Endothelial cell of umbilical vein (primary cell): ENCODE measurements around the gene KCNA5. TPM values are rescaled to one million over a fixed set of nuclear protein-coding genes. Genes with fewer than 3 reads are reported as not detected.

ENCODE experiments used
- BruUV-seq: library from RNA; stranded (reverse); fragments of 400-500 nt; replicated peaks from 2 replicates; lab custom pipeline; 2021; lab: Mats Ljungman, UMichigan
- CTCF ChIA-PET: fragments of 300-600, 350-600 bp; sonication (Branson Sonifier 250); formaldehyde crosslinking; loops from one replicate; lab custom pipeline; 2021; ENCODE audit warnings: antibody characterized with exemption, inconsistent platforms; lab: Charles Lee
- POLR2A ChIA-PET: fragments of 300-600, 350-600 bp; sonication (Branson Sonifier 250); formaldehyde crosslinking; loops from one replicate; lab custom pipeline; 2021; ENCODE audit warnings: antibody characterized with exemption, inconsistent platforms; lab: Charles Lee
- DNase-seq: peaks from one replicate; pipeline ENCODE4 v3.0.0-alpha.2; 2011; ENCODE audit warnings: low read depth, low spot score
- FAIRE-seq: peaks from 2 replicates; lab custom pipeline; 2011; peaks lifted over from hg19 to GRCh38; lab: Jason Lieb, UNC
- H2AFZ ChIP-seq: 2 replicates; pipeline ENCODE4 v1.6.0; 2012; ENCODE audit warnings: low read depth, low read length, control low read depth, inconsistent platforms
- H3K27ac ChIP-seq: 2 replicates; pipeline ENCODE4 v1.5.1; 2011; ENCODE audit warnings: low read depth, mild to moderate bottlenecking, control low read depth, low read length, moderate library complexity; ENCODE audit not compliant: insufficient read depth
- H3K27me3 ChIP-seq, 2 experiments: 2 replicates each; pipeline versions ENCODE4 v1.6.0 to v1.6.1; 2011; ENCODE audit warnings: low read length in 2 of 2, mixed read lengths in 1 of 2; ENCODE audit not compliant: control insufficient read depth in 2 of 2, insufficient read depth in 2 of 2
- H3K36me3 ChIP-seq, 2 experiments: 2 replicates in 1 of 2; 3 replicates in 1 of 2; pipeline ENCODE4 v1.5.1; 2011; ENCODE audit warnings: low read length in 2 of 2, mild to moderate bottlenecking in 1 of 2, moderate library complexity in 1 of 2; ENCODE audit not compliant: control insufficient read depth in 2 of 2, insufficient read depth in 2 of 2; ENCODE audit errors: extremely low read depth in 1 of 2
- H3K4me1 ChIP-seq: 3 replicates; pipeline ENCODE4 v1.5.1; 2011; ENCODE audit warnings: mild to moderate bottlenecking, low read length; ENCODE audit not compliant: control insufficient read depth, insufficient read depth; ENCODE audit errors: extremely low read depth
- H3K4me2 ChIP-seq: 2 replicates; pipeline ENCODE4 v1.6.1; 2011; ENCODE audit warnings: low read length, control low read depth, mixed read lengths; ENCODE audit not compliant: insufficient read depth
- H3K4me3 ChIP-seq, 3 experiments: fragments of 200-600 bp in 1 of 3; sonication (generic), shearing (Covaris generic) in 1 of 3; replicated peaks in 1 of 3; 2 replicates each; pipeline ENCODE4 v1.5.1; 2011 to 2016; ENCODE audit warnings: control low read depth in 3 of 3, low read length in 3 of 3, mild to moderate bottlenecking in 2 of 3, inconsistent platforms in 1 of 3, low read depth in 1 of 3, moderate library complexity in 1 of 3; ENCODE audit not compliant: insufficient read depth in 1 of 3
- H3K79me2 ChIP-seq: 2 replicates; pipeline ENCODE4 v1.6.0; 2012; ENCODE audit warnings: low read length, inconsistent platforms; ENCODE audit not compliant: control insufficient read depth, insufficient read depth
- H3K9ac ChIP-seq: replicated peaks from 2 replicates; pipeline ENCODE3; 2011; ENCODE audit warnings: low read length, control low read depth; ENCODE audit not compliant: insufficient read depth; ENCODE audit errors: extremely low read depth
- H3K9me1 ChIP-seq: replicated peaks from 3 replicates; pipeline ENCODE4 v1.6.0; 2011; ENCODE audit warnings: mild to moderate bottlenecking, low read length; ENCODE audit not compliant: control insufficient read depth, insufficient read depth; ENCODE audit errors: extremely low read depth
- H3K9me3 ChIP-seq: replicated peaks from 2 replicates; pipeline ENCODE4 v1.5.1; 2012; ENCODE audit warnings: low read length, inconsistent platforms; ENCODE audit not compliant: control insufficient read depth, insufficient read depth
- H4K20me1 ChIP-seq: replicated peaks from 2 replicates; pipeline ENCODE3; 2011; ENCODE audit warnings: mild to moderate bottlenecking, low read length; ENCODE audit not compliant: control insufficient read depth, insufficient read depth; ENCODE audit errors: extremely low read depth
- CTCF ChIP-seq, 2 donors: IDR thresholded peaks; 1 replicate in 1 of 2; 2 replicates in 1 of 2; pipeline ENCODE4 v1.5.1; 2011; ENCODE audit warnings: low read length in 2 of 2, mild to moderate bottlenecking in 2 of 2, moderate library complexity in 2 of 2, control low read depth in 1 of 2, inconsistent platforms in 1 of 2, low read depth in 1 of 2; ENCODE audit not compliant: insufficient read depth in 1 of 2; ENCODE audit errors: extremely low read depth in 1 of 2
- EZH2 ChIP-seq: IDR thresholded peaks from 2 replicates; pipeline ENCODE4 v1.6.1; 2012; ENCODE audit warnings: borderline replicate concordance, low read depth, mild to moderate bottlenecking, moderate library complexity, low read length, inconsistent platforms; ENCODE audit not compliant: severe bottlenecking
- FOS ChIP-seq: IDR thresholded peaks from 2 replicates; pipeline ENCODE4 v1.6.1; 2011; ENCODE audit warnings: mild to moderate bottlenecking, low read length, moderate library complexity, borderline replicate concordance; ENCODE audit not compliant: insufficient read depth
- JUN ChIP-seq: IDR thresholded peaks from 2 replicates; pipeline ENCODE4 v1.6.1; 2011; ENCODE audit warnings: borderline replicate concordance, low read depth; ENCODE audit not compliant: insufficient read length, insufficient read depth
- MYC ChIP-seq: IDR thresholded peaks from one replicate; pipeline ENCODE4 v1.6.1; 2011; ENCODE audit warnings: mild to moderate bottlenecking, low read depth, low read length
- POLR2A ChIP-seq: IDR thresholded peaks from 2 replicates; pipeline ENCODE4 v1.6.1; 2012; ENCODE audit warnings: low read depth, mild to moderate bottlenecking, control low read depth, low read length
- dilution Hi-C: fragments of 300-500 bp; cut with MboI; formaldehyde crosslinking; loops from one replicate; pipeline ENCODE4 v1.15.0; 2019; ENCODE audit warnings: low sequenced_read_pairs; ENCODE audit not compliant: extremely low pct_ligation_motif_present
- intact Hi-C: fragments of 100-400 bp; cut with micrococcal nuclease; formaldehyde crosslinking; loops from one replicate; pipeline ENCODE4 v1.10.0; 2022
- polyA plus RNA-seq, 4 experiments: library from polyadenylated mRNA; depleted of rRNA in 3 of 4; stranded (reverse) in 3 of 4; unstranded in 1 of 4; fragments of >200 nt; gene quantifications; 2 replicates each; pipeline versions ENCODE4 v1.2.1 to v1.2.3, GENCODE V29; 2011 to 2012; ENCODE audit warnings: missing spikeins in 1 of 4
- total RNA-seq: library from RNA; stranded (reverse); gene quantifications from 2 replicates; pipeline ENCODE4 v1.2.3, GENCODE V29; 2021
- TF ChIP-seq, protein P1 (sequence below): IDR thresholded peaks from 2 replicates; pipeline ENCODE4 v1.6.1; 2011; ENCODE audit not compliant: insufficient read depth, insufficient read length

The KCNA5 gene
- total and polyA plus RNA-seq, 2 donors (not counting 3 experiments of a cell fraction or from before 2014, with no cell fraction given): not detected

GRCh38 chr12:5035618-5036017 is 8.1 kb upstream of the KCNA5 start:
- no peak overlapping the region for H3K27ac ChIP-seq
- no peaks in the 10 kb centered on the region for H3K4me1 ChIP-seq
- intact Hi-C loops: no loop called here
- FAIRE-seq (no peak), DNase-seq (no peak)
- peaks cover 0 to 2% of the 10 kb centered on the region in 2 experiments for H3K27me3 ChIP-seq
- H3K9me3 ChIP-seq: no peaks in the 10 kb centered on the region
- H3K79me2 ChIP-seq: no peaks in the 10 kb centered on the region
- no peaks in the 10 kb centered on the region for H3K9me1 ChIP-seq
- no peak overlapping the region for H3K4me2 ChIP-seq
- H2AFZ ChIP-seq: no peak overlapping the region
- no peak overlapping the region for H3K9ac ChIP-seq
- no peak overlapping the region for H3K4me3 ChIP-seq
- dilution Hi-C loops: no loop called here
- no TSS peak for BruUV-seq
- CTCF ChIA-PET: interaction anchor here (1.4 kb wide), 1 partner anchor 48 kb away, joined by 3 read pairs; no protein-coding TSS in a partner anchor
- no peaks in the 10 kb centered on the region for H4K20me1 ChIP-seq
- TF ChIP-seq FOS (no peak), EZH2 (no peak), POLR2A (no peak), MYC (no peak), JUN (no peak), CTCF (IDR thresholded peaks at IDR 0.05; ENCODE audit: extremely low read depth in 1 of 2, insufficient read depth in 1 of 2, low read depth in 1 of 2, low read length in 2 of 2) (no peak)
- TF ChIP-seq, protein P1, sequence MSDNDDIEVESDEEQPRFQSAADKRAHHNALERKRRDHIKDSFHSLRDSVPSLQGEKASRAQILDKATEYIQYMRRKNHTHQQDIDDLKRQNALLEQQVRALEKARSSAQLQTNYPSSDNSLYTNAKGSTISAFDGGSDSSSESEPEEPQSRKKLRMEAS: no peak
- H3K36me3 ChIP-seq: no peaks in the 10 kb centered on the region
- POLR2A ChIA-PET: no interaction called here
